NCI-H146 treated with DMSO at 0.1 percent for 48 hours (cell line): ENCODE measurements around the gene ASMT.
"Not testable (repeated sequence)": the region's sequence is repeated elsewhere in the genome, so short reads cannot be mapped to it uniquely, and the experiment has no call there.

ENCODE experiments used
- DNase-seq: peaks from one replicate; lab custom pipeline; 2025; ENCODE audit not compliant: unreplicated experiment; lab: John Stamatoyannopoulos, UW

The ASMT gene

DNA sequence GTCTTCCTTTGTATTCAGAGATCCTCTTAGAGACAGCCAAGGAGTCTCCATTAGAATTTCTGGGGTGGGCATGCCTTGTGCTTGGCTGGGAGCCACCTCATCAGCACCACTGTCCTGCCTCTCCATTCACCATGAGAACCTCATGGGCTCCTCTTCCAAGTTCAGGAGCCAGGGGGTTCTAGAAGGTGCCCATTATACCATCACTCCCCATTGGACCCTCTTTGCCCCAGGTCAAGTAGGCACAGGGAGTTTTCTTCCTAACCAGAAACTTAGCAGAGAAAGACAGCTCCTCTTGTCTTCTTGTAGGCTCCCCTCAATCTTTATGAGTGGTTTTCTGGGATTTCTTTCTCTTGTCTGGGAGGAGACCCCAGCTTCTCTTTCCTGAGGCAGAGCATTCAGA, 31.1 kb downstream of the ASMT start:
- no peak for DNase-seq

DNA sequence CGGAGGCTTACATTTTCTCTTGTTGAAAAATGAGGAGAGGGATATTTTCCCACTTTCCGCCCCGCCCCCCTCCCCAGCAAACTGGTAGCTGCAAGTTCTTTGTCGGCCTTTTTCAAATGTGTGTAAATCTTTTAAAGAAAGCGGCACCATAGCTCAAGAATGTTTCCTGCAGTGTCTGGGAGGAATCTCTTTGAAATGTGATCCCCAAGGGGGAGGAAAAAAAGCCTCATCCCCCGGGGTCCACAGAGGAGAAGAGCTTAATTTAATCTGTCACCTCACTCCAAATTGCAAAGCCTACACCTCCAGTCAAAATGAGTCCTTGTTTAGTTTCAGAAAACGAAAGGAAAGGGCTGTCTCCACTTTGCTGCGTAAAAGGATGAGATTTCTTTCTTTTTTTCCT, 34.8 kb downstream of the ASMT start:
- no peak for DNase-seq

DNA sequence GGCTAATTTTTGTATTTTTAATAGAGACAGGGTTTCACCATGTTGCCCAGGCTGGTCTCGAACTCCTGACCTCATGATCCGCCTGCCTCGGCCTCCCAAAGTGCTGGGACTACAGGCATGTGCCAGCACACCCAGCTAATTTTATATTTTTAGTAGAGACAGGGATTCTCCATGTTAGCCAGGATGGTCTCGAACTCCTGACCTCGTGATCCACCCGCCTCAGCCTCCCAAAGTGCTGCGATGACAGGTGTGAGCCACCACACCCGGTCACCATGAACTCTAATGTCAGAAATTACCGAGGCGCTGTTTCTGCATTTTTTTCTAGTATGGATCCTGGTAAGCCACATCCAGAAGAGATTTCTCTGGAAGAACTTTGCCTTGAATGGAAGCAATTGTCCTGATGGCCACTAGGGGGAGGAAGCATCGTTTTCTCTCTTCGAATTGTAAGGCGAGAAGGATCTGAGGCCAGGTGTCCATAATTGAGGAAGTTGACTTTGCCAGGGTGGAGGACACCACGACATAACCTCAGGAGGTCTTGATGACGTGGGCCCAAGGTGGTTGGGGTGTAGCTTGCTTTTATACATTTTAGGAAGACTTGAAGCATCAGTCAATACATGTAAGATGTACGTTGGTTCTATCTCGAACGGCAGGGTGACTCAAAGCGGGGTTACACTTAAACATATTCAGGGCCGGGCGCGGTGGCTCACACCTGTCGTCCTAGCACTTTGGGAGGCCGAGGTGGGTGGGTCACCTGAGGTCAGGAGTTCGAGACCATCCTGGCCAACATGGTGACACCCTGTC, 37.4 kb downstream of the ASMT start:
- DNase-seq: peak; percentile 23

DNA sequence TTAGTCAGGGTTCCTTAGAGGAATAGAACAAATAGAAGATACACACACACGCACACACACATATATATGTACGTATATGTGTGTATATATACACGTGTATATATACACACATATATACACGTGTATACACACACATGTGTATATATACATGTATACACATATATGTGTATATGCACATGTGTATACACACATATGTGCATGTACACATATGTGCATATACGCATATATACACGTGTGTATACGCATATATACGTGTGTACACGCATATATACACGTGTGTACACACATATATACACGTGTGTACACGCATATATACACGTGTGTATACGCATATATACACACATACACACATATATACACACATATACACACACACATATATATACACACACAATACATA, 41.5 kb downstream of the ASMT start:
- no peak for DNase-seq

DNA sequence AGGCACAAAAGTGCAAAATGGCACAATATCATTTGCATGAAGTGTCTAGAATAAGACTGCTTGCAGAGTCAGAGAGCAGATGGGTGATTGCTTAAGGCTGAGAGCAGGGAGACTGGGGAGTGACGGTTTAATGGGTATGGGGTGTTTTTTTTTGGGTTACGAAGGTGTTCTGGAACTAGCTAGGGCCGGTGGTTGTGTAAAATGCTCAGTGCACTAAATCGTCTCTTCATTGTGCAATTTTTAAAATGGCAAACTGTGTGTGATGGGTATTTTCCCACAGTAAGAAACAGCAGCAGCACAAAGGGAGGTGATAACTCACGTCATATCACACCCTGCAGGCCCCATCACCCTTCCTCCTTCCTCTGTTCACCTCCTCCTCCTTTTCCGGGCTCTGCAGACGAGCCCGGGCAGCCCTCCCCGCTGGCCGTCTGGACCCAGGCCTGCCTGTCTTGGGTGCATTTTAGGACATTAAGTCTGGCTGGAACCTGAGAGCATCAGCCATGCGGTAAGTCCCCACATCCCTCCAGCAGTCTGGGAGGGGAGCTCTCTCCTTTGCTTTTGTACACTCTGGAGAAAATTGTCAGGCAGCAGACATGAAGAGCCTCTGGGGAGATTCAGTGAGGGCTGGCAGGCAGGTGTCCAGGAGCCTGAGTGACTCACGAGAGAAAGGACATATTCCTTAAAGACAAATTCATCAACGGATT, 42.7 kb downstream of the ASMT start:
- DNase-seq: no peak

DNA sequence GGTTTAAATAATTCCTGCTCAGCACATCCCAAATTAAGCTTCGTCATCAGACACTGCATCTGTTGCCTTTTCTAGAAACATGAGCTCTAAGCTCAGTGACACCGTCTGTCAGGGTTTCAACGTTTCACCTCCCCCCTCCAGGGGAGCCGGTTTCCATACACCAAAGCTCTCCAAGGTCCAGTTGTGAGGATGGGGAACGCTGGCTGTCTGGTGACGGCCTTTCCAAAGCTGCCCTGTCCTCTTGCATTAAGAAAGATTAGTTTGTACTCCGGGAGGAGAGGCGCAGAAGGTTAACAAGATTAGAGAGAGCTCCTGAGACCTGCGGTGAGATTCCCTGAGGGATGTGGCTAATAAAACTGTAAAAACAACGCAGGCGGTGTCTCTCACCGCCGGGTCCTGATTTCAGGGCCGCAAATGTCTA, 43.2 kb downstream of the ASMT start:
- no peak for DNase-seq

DNA sequence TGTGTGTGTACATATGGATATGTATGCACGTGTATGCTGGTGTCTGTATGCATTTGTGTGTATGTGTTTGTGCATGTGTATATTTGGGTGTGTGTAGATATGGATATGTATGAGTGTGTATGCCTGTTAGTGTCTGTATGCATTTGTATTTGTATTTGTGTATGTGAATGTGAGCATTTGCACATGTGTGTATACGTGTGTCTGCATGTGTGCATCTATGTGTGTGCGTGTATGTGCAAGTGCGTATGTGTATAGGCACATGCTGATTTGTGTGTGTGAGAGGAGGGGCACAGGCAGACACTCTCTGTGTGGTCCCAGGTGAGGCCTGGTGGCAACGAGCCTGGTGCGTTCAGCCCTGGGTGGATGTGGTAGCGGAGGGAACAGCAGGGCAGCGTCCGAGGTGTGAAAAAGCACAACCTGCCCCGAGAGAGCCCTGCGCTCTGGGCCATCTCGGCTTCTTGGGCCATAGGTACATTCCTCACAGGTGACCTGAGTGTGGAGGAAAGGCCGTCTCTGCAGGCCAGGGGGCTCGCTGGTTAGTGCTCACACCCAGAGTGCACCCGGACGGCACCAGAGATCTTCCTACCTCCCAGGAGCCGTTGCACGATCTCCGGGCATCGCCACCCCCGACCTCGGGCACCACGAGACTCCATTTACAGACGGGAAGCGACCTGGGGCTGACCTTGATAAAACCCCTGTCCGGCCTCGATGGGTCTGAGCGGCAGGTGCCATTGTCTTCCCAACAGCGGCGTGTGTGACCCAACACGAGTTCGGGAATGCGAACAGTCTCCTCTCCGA, 45.0 kb downstream of the ASMT start:
- no peak for DNase-seq

DNA sequence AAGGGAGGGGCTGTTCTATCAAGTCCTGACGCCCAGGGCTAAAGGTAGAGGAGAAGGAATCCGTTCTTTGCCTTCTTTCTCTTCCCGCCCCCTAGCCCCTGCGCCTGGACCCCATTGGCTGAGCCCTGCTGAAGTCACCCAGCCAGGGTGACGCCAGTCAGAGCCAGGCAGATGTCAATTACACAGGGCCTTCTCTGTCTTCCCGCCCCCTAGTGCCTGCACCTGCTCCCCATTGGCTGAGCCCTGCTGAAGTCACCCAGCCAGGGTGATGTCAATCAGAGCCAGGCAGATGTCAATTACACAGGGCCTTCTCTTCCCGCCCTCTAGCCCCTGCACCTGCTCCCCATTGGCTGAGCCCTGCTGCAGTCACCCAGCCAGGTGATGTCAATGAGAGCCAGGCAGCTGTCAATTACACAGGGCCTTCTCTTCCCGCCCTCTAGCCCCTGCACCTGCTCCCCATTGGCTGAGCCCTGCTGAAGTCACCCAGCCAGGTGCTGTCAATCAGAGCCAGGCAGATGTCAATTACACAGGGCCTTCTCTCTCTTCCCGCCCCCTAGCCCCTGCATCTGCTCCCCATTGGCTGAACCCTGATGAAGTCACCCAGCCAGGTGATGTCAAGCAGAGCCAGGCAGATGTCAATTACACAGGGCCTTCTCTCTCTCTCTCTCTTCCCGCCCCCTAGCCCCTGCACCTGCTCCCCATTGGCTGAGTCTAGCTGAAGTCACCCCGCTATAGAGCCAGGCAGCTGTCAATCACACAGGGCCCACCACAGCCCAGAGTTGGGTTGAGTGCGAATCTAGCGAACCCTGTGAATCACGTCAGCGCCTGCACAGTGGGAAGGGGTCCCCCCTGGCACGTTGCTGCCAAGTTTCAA, 46.4 kb downstream of the ASMT start:
- no peak for DNase-seq

DNA sequence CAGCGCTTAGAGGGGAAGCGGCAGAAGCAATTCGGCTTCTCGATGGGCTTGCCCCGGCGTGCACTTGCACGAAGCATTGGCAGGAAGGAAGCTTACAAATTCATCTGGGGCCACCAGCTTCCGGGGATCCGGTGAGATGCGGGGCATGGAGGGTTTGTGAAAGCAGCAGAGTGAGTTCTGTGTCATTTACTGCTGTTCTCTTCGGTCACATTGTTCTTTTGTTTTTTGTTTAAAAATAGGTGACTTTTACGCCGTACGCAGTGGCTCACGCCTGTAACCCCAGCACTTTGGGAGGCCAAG, 47.0 kb downstream of the ASMT start:
- no peak for DNase-seq

DNA sequence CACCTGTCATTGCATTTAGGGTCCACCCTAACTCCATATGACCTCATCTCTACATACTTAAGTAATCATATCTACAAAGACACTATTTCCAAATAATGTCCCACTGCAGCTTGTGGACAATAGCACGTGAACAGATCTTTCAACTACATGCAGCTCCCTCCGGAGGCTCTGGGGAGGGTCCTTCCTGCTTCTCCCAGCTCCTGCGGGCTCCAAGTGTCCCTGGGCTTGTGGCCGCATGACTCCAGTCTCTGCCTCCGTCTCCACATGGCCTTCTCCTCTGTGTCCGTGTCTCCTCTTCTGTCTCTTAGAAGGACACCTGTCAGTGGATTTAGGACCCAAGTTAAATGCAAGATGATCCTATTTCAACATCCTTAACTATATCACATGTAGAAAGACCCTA, 52.7 kb downstream of the ASMT start:
- DNase-seq: no peak

DNA sequence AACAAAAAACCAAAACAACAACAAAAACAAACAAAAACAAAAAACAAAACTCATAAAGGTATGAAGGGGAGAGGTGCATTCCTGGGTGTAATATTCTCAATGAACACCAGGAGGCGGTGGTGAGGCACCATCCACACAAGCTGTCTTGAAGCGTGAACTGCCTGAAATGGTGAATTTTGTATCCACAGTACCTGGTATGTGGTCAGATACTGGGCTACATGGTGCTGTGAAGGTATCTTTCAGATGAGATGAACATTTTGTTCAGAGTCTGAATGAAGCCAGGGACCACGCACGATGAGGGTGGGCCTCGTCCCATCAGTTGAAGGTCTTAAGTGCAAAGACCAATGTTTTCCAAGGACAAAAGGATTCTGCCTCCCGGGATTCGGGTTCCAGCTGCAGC, 58.5 kb downstream of the ASMT start:
- DNase-seq: no peak

DNA sequence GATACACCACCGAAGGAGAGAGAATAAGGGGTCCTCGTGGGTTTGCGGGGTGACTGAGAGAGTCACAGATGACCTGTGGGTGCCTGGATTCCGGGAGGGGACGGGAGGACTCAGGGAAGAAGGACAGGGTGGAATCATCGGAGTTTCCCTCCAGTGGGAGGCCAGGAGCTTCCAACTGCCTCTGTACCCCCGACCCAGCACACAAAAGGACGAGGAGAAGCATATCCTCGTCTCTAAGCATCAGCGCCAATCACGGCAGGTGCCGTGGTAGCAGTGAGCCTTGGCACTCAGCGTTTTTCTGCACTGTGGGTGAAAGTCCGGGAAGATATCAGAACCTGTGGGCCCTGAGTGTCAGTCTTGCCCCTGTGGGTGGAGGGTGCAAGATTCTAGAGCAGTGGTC, 62.0 kb downstream of the ASMT start:
- no peak for DNase-seq

DNA sequence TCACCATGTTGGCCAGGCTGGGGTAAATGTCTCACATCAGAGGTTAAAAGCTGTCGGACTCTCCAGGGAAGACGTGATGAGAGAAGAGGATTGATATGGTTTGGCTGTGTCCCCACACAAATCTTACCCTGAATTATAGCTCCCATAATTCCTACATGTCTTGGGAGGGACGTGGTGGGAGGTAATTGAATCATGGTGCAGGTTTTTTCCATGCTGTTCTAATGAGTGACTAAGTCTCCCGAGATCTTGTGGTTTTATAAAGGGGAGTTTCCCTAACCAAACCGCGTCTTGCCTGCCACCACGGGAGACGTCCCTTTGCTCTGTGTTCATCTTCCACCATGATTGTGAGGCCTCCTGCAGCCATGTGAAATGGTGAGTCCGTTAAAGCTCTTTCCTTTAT, 64.4 kb downstream of the ASMT start:
- no peak for DNase-seq

DNA sequence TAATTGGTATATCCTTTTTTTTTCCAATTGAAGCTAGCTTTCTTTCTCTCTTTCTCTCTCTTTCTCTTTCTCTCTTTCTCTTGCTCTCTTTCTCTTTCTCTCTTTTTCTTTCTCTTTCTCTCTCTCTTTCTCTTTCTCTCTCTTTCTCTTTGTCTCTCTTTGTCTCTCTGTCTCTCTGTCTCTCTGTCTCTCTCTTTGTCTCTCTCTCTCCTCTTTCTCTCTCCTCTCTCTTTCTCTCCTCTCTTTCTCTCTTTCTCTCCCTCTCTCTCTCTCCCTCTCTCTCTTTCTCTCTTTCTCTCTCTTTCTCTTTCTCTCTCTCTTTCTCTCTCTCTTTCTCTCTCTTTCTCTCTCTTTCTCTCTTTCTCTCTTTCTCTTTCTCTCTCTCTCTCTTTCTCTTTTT, 66.6 kb downstream of the ASMT start:
- DNase-seq: no peak

DNA sequence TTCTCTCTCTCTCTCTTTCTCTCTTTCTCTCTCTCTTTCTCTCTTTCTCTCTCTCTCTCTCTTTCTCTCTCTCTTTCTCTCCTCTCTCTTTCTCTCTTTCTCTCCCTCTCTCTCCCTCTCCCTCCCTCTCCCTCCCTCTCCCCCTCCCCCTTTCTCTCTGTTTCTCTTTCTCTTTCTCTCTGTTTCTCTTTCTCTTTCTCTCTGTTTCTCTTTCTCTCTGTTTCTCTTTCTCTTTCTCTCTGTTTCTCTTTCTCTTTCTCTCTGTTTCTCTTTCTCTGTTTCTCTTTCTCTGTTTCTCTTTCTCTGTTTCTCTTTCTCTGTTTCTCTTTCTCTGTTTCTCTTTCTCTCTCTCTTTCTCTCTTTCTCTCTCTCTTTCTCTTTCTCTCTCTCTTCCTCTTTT, 67.0 kb downstream of the ASMT start:
- DNase-seq: not testable (repeated sequence)

DNA sequence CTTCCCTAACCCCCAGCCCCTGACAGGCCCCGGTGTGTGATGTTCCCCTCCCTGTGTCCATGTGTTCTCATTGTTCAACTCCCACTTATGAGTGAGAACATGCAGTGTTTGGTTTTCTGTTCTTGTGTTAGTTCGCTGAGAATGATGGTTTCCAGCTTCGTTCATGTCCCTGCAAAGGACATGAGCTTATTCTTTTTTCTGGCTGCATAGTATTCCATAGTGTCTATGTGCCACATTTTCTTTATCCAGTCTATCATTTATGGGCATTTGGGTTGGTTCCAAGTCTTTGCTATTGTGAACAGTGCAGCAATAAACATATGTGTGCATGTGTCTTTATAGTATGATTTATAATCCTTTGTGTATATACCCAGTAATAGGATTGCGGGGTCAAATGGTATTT, 67.6 kb downstream of the ASMT start:
- DNase-seq: not testable (repeated sequence)

DNA sequence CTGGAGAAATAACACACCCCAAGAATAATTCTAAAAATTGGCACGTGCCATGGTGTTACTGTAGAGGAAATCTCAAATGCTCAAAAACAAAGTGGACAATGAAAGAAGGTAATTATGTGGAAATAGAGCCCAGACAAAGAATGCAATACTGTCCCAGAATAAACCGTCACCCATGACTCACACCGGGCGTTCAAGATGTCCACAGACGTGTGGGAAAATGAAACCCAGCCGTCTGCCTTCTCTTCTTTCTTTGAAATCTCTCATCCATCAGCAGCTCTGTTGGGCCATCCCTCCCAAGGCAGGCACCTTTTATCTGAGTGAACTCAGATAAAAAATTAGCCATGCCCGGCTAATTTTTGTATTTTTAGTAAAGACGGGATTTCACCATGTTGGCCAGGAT, 70.0 kb downstream of the ASMT start:
- DNase-seq: not testable (repeated sequence)

DNA sequence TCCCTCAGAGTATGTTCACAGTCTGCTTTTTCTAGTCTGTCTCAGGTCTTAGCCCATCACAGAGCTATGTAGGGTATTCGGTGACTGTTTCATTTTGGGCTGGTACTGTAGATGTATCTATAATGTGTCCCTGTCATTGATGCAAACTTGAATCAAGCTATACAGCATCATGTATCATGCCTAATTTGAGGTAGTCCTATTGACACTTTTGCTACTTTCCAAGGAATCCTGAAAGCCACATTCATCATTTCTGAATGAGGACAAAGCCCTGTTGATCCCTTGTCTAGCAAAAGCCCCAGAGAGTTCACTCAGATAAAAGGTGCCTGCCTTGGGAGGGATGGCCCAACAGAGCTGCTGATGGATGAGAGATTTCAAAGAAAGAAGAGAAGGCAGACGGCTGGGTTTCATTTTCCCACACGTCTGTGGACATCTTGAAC, 70.6 kb downstream of the ASMT start:
- not testable (repeated sequence) for DNase-seq

DNA sequence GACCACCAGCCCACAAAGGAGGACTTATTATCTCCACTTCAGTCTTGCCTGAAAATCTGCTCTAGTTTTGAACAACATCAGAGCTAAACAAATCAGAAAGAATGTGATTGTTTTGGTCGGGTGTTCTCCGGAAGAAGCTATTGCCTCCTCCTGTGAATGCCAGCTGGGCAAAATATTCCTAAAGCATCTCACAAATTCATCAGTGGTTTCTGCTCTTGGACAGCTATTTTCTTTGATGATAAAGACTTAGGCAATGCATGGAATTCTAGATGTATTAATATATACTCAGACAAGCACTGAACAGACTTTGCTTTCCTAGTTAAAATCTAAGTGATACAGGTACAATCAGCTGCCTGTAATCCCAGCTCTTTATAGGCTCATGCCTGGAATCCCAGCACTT, 71.8 kb downstream of the ASMT start:
- no peak for DNase-seq
